Measurements from ENCODE around the gene ROPN1L. TPM values are rescaled to one million over a fixed set of nuclear protein-coding genes. Genes with fewer than 3 reads are reported as not detected.
A peak's percentile ranks its signal among the peaks of the same experiment; 100 is the strongest.

Gene ROPN1L
- total RNA-seq, 3 donors from 2014 or later (not counting 1 experiment from before 2014, with no cell fraction given), result 1.2 to 5.2 (median 4.3) TPM

GRCh38 chr5:10442576-10442975, 897 bp downstream of the ROPN1L start:
- DNase-seq (no peak), ATAC-seq (no peak)
- Mint-ChIP-seq H3K4me1 (peaks cover 48% of the 10 kb centered on the region in 2 donors), H3K27me3 (ENCODE audit: low read depth in 2 of 2) (no peaks in the 10 kb centered on the region), H3K27ac (peak overlapping the region; percentile 26 to 83), H3K4me3 (peak overlapping the region; percentile 89), H3K9me3 (peaks cover 0 to 2% of the 10 kb centered on the region in 2 donors), H3K36me3 (no peaks in the 10 kb centered on the region)
- H3K9me3 ChIP-seq (ENCODE audit: control insufficient read depth, insufficient read depth, low read length), result no peaks in the 10 kb centered on the region
- peaks cover 54% of the 10 kb centered on the region for H3K4me1 ChIP-seq (ENCODE audit: control insufficient read depth, insufficient read depth, low read length)
- peak overlapping the region; percentile 88 for H3K4me3 ChIP-seq (ENCODE audit: low read length)
- no peak for TF ChIP-seq CTCF (IDR thresholded peaks at IDR 0.05)
- 46% methylated on average over 4 of the region's 4 CpGs for WGBS (ENCODE audit: insufficient coverage)
- no peak overlapping the region for H3K27ac ChIP-seq (ENCODE audit: low read length)
- no peaks in the 10 kb centered on the region for H3K27me3 ChIP-seq (ENCODE audit: control insufficient read depth, insufficient read depth, low read length)
- H3K36me3 ChIP-seq (ENCODE audit: control insufficient read depth, insufficient read depth, low read length), result no peaks in the 10 kb centered on the region
- intact Hi-C loops (cut with micrococcal nuclease), result loop anchor here (5.0 to 10.0 kb wide), 2 partner anchors 90 to 252 kb away; partner anchors contain the start of gene MARCHF6

- no peaks in the 10 kb centered on the region for H3K36me3 Mint-ChIP-seq
- peaks cover 0 to 2% of the 10 kb centered on the region in 2 donors for H3K9me3 Mint-ChIP-seq
- H3K4me3 Mint-ChIP-seq, result peak overlapping the region; percentile 79
- no peaks in the 10 kb centered on the region for H3K27me3 Mint-ChIP-seq (ENCODE audit: low read depth in 2 of 2)
- ATAC-seq (no peak), DNase-seq (peak in 1 of 2 donors; percentile 50)
- intact Hi-C loops (cut with micrococcal nuclease), result loop anchor here (10.0 kb wide), 1 partner anchor 249 kb away; no protein-coding TSS in a partner anchor
- Histone ChIP-seq H3K4me3 (ENCODE audit: low read length) (no peak overlapping the region), H3K9me3 (ENCODE audit: control insufficient read depth, insufficient read depth, low read length) (no peaks in the 10 kb centered on the region), H3K27me3 (ENCODE audit: control insufficient read depth, insufficient read depth, low read length) (no peaks in the 10 kb centered on the region), H3K27ac (ENCODE audit: low read length) (peak overlapping the region; percentile 10), H3K36me3 (ENCODE audit: control insufficient read depth, insufficient read depth, low read length) (no peaks in the 10 kb centered on the region), H3K4me1 (ENCODE audit: control insufficient read depth, insufficient read depth, low read length) (peaks cover 54% of the 10 kb centered on the region)
- peaks cover 45 to 56% of the 10 kb centered on the region in 2 donors for H3K4me1 Mint-ChIP-seq
- peak overlapping the region; percentile 71 to 84 for H3K27ac Mint-ChIP-seq
- 14% methylated on average over 8 of the region's 8 CpGs for WGBS (ENCODE audit: insufficient coverage)
- TF ChIP-seq CTCF (IDR thresholded peaks at IDR 0.05), result no peak
Measured at GRCh38 chr5:10445352-10445751, 3.7 kb downstream of the ROPN1L start.

- DNase-seq, result no peak
- peaks cover 45% of the 10 kb centered on the region for H3K4me1 ChIP-seq (ENCODE audit: control insufficient read depth, insufficient read depth, low read length)
- Mint-ChIP-seq H3K4me3 (no peak overlapping the region), H3K27ac (peak overlapping the region; percentile 71 to 84), H3K36me3 (no peaks in the 10 kb centered on the region), H3K27me3 (ENCODE audit: low read depth in 2 of 2) (no peaks in the 10 kb centered on the region), H3K9me3 (peaks cover 0 to 2% of the 10 kb centered on the region in 2 donors), H3K4me1 (peaks cover 45 to 57% of the 10 kb centered on the region in 2 donors)
- no peaks in the 10 kb centered on the region for H3K27me3 ChIP-seq (ENCODE audit: control insufficient read depth, insufficient read depth, low read length)
- TF ChIP-seq CTCF (IDR thresholded peaks at IDR 0.05), result no peak
- H3K27ac ChIP-seq (ENCODE audit: low read length), result no peak overlapping the region
- H3K9me3 ChIP-seq (ENCODE audit: control insufficient read depth, insufficient read depth, low read length), result no peaks in the 10 kb centered on the region
- H3K4me3 ChIP-seq (ENCODE audit: low read length), result no peak overlapping the region
- H3K36me3 ChIP-seq (ENCODE audit: control insufficient read depth, insufficient read depth, low read length), result no peaks in the 10 kb centered on the region
- no peak for ATAC-seq
- 93% methylated on average over 5 of the region's 7 CpGs for WGBS (ENCODE audit: insufficient coverage)
- intact Hi-C loops (cut with micrococcal nuclease), result loop anchor here (10.0 kb wide), 1 partner anchor 248 kb away; no protein-coding TSS in a partner anchor
Measured at GRCh38 chr5:10446490-10446889, 4.8 kb downstream of the ROPN1L start.

GRCh38 chr5:10447041-10447440, 5.4 kb downstream of the ROPN1L start:
- DNase-seq (no peak), ATAC-seq (no peak)
- H3K36me3 Mint-ChIP-seq, result no peaks in the 10 kb centered on the region
- H3K9me3 Mint-ChIP-seq, result peaks cover 0 to 2% of the 10 kb centered on the region in 2 donors
- H3K27me3 ChIP-seq (ENCODE audit: control insufficient read depth, insufficient read depth, low read length), result no peaks in the 10 kb centered on the region
- peak overlapping the region; percentile 71 to 84 for H3K27ac Mint-ChIP-seq
- 60% methylated on average over 3 of the region's 4 CpGs for WGBS (ENCODE audit: insufficient coverage)
- H3K27me3 Mint-ChIP-seq (ENCODE audit: low read depth in 2 of 2), result no peaks in the 10 kb centered on the region
- H3K4me3 ChIP-seq (ENCODE audit: low read length), result no peak overlapping the region
- H3K27ac ChIP-seq (ENCODE audit: low read length), result no peak overlapping the region
- no peak for TF ChIP-seq CTCF (IDR thresholded peaks at IDR 0.05)
- intact Hi-C loops (cut with micrococcal nuclease), result loop anchor here (10.0 kb wide), 1 partner anchor 248 kb away; no protein-coding TSS in a partner anchor
- peaks cover 41% of the 10 kb centered on the region for H3K4me1 ChIP-seq (ENCODE audit: control insufficient read depth, insufficient read depth, low read length)
- no peaks in the 10 kb centered on the region for H3K9me3 ChIP-seq (ENCODE audit: control insufficient read depth, insufficient read depth, low read length)
- peaks cover 45 to 55% of the 10 kb centered on the region in 2 donors for H3K4me1 Mint-ChIP-seq
- H3K36me3 ChIP-seq (ENCODE audit: control insufficient read depth, insufficient read depth, low read length), result no peaks in the 10 kb centered on the region
- peak overlapping the region; percentile 42 for H3K4me3 Mint-ChIP-seq

Measured in natural killer cell (primary cell).